GM21619 (cell line): ENCODE results near the gene KCNA3.
"Not testable (repeated sequence)": the region's sequence is repeated elsewhere in the genome, so short reads cannot be mapped to it uniquely, and the experiment has no call there.

Source experiments
- ATAC-seq: cut with Tn5 transposase; IDR thresholded peaks from one replicate; pipeline ENCODE4 v1.9.1; 2021; ENCODE audit not compliant: unreplicated experiment

KCNA3 gene

DNA sequence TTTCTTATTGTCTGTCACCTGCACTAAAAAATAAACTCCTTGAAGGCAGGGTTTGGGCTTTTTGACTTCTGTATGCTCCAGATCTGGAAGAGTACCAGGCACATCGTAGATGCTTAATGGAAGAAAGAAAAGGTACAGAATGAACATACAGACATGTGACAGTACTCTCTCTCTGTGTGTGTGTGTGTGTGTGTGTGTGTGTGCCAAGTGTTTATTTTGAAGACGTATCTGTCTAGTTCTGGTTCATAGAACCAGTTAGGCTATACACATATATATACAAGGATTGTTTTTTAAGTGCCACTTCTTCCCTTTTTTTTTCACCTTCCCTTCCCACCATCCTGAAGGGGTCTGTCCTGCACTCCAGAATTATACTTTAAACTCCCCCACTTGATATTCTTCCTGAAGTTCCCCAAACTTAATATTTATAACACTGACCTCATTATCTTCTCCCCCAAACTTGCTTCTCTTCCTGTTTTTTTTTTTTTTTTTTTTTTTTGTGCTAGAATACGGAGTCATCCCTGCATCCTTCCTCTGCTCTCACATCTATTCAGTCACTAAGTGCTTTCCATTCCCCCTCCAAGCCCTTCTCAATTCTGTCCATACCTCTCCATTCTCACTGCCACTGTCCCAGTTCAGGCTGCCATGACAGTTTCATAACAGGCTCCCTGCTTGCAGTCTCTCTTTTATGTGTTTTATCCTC lies 5.4 kb upstream of the KCNA3 start:
- ATAC-seq = no peak

DNA sequence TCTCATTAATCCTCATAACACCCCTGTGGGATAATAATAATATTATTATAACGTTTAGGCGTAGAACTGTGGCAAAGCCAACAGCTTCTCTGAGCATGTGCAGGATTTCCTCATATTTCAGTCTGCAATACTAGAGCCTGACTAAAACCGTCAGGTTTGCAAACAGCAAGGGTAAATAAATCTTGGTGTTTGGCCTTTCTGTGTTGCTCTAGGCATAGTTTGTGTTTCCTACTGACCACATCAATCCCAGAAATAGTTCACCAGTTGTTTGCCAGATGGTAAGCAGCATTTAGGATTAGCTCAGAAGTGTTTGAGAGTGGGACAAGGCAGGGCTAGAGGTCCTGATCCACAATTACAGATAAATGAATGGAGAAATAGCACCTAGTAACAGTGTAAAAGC lies 2.8 kb upstream of the KCNA3 start:
- no peak for ATAC-seq

DNA sequence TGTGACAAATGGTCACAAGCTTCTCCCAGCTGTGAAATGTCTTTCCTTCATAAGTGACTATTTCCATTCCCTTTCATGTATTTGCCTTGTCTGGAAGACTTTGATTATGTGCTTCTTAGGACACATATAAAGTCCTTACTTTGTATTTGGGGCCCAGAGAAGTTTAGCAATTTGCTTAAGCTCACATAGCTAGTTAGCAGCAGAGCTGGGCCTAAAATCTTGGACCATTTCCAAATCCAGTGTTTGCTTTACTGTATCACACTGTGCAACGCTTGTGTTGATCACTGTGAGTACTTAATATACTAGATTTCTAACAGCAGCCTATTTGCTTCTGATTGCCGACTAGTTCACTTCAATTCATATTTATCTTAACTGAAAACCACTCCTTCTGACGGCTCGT lies 2.2 kb upstream of the KCNA3 start:
- ATAC-seq = no peak

- ATAC-seq = no peak
These were observed 486 bp upstream of the KCNA3 start for GRCh38 chr1:110675060-110675791.

- no peak for ATAC-seq
These were observed 869 bp downstream of the KCNA3 start for GRCh38 chr1:110673805-110674336.

GRCh38 chr1:110673197-110673701 lies 1.5 kb downstream of the KCNA3 start:
- ATAC-seq = no peak

- peak; percentile 57 for ATAC-seq
These were observed 2.0 kb downstream of the KCNA3 start for GRCh38 chr1:110672753-110673108.

DNA sequence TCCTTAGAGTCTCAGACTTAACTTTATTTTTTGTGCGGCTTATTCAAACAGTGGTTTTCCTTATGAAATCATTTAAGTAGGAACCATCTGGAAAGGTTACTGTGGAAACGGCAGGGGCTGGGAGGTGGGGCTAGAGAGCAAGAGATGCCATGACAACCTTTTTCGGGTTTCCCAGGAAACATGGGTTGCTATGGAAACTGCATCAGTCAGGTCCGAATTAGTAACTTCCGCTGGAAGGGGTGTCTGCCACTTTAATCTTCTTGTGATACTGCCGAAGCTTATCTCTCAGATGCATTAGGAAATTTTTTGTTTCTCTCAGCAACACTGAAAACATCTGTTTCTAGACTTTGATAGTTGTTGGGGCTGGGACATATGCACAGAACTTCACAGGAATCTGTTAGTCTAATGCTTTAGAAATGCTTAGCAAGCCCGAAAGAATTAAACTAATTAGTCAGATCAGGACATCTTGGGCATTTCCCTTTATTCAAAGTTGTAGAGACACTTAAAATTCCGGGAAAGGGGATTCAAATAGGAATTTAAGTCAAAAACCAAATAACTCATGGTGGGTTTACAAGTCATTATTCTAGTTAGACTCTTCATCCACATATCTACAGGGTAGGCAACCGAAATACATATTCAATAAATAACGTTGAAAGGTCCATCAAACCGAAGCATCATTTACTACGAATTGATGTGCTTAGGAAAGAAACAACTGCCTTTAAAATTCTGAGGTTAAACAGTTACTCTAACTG lies 2.6 kb downstream of the KCNA3 start:
- ATAC-seq = no peak

DNA sequence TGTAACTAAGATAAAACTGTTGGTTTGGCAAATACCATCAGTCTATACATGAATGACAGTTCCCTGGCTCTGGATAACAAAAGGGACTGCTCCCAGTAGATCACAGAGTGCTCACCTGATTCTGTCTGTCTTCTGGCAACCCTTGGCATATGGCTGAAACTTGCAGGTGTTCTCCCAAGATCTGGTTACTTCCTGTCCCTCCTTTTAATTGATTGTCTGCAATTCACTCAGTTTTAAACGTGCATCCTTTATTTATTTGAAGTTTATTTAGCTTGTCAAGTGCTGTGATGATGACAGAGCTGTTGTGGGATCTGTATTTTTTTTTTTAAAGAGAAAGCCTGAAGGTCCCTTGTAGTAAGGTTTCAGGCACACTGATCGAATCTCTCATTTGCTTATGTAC lies 3.4 kb downstream of the KCNA3 start:
- ATAC-seq = no peak

GRCh38 chr1:110668549-110668948 lies 6.2 kb downstream of the KCNA3 start:
- ATAC-seq = no peak

DNA sequence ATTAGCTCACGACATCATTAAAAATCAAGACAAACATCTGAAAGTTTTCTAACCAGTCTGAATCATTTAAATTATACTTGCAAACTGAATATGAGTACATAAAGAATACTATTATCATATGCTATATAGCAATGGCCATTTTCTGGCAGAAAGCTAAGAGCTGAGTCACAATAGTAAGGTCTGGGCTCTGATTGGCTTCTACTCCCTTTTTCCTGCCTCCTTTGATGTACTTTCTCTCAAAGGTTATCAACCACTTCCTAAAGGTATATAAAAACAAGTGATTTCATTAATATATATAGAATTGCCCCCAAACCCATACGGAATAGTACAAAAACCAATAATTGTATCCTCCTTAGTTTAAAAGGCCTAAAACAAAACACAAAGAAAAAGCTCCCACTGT lies 7.0 kb downstream of the KCNA3 start:
- no peak for ATAC-seq

DNA sequence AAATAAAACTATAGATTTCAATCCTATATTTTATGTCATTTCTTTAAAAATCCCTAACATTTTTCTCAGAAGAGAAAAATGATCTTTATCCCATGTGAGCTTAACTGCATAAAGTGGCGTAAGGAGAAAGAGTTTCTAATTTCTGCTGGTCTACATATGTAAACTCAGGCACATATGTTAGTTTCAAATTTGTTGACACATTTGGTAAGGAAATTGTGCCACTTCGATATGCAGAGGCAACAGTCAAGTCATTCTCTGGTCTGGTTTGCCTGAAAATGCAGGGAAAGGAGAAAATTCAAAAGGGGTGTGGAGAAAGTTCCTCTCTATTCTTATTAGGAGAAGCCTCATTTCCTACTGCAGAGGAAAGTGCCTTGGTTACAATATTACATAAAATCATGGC lies 11.5 kb downstream of the KCNA3 start:
- no peak for ATAC-seq

GRCh38 chr1:110659559-110659958 lies 15.2 kb downstream of the KCNA3 start:
- ATAC-seq = not testable (repeated sequence)

- ATAC-seq = no peak
These were observed 17.4 kb downstream of the KCNA3 start for GRCh38 chr1:110657351-110657750.

DNA sequence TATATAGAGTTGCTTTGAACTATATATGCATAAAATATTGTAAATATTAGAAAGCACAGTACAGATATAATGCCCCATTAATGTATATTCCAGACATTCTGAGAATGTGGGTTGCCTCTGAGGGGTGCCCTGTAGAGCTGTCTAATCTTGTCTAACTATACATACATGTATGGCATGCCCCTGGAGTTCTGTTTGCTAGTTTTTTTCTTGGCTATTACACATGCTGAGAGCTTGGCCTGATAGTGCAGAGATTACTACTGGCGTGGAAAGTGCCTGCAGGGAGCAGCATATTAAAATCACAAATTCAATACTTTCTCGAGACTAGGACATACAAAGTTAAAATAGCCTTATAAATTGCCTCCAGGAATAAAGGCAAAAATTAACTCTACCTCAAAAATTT lies 24.1 kb downstream of the KCNA3 start:
- ATAC-seq = no peak

GRCh38 chr1:110648417-110648816 lies 26.3 kb downstream of the KCNA3 start:
- ATAC-seq = no peak

GRCh38 chr1:110647254-110647891 lies 27.4 kb downstream of the KCNA3 start:
- ATAC-seq = no peak

DNA sequence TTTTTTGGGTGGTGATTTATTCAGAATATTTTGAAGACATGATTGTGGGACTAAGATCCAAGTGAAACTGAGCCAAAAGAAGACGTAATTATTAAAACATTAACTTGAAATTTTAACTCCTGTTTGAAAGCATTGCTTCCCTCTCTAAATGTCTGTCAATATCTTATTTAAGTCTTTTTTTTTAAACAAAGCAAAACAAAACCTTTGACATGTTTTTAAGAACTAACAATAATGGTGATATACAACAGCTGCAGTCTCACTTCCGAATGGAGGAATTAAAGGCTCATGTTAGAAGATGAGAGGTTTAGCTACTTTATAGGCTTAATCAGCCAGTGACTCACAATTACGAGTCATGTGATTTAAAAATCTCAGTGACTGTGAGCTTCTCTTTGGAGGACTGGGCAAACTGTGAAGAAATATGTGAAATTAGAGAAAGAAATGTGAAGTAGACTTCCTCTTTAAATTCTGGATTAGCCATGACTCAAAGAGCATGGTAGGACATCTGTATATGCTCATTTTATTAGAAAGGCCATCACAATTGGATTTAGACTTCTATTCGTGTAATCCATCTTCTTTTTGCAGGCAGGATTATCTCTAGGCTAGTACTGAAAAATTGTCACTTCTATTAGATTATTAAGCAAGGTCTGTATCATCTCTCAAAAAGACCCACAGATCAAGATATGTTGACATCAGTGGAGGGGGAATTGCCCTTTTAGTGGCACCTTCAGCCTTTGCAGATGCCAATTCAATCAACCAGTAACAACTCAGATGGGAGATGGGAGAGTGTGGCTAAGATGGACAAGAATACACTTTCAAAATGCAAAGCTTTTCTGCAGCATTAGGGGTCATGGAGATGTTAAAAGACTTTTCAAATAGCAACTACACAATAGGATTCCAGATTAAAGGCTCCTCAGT lies 28.7 kb downstream of the KCNA3 start:
- no peak for ATAC-seq

- ATAC-seq = no peak
These were observed 29.5 kb downstream of the KCNA3 start for GRCh38 chr1:110645211-110645610.

DNA sequence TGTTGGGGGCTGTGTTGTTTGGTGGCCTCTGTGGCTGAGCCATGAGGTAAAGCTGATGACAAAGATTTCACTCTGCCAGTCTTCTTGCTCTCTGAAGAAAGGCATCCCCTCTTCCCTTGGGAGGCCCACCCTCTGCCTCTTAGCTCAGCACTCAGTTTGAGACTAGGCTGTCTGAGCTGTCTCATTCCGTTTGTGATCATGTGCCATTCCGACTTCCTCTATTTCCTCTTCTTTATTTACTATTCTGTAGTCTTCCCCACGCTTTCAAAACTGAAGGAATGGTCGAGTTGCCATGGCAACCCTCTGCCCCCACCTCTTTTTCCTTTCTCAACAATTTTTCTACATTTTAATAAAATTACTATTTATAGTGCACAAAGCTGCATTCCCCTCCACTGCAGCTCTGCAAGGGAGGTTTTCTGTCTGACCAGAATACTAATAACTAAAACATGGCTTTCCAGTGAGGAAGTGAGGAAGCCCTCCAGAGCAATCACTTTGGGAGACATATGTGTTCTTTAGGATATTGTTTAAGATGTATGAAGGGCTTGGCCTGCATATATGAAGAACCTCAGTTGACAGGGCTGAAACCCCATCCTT lies 30.8 kb downstream of the KCNA3 start:
- no peak for ATAC-seq
